ENCODE data around the gene DTX2. TPM values are rescaled to one million over a fixed set of nuclear protein-coding genes. Genes with fewer than 3 reads are reported as not detected.
A peak's percentile ranks its signal among the peaks of the same experiment; 100 is the strongest.
"Not testable (repeated sequence)": the region's sequence is repeated elsewhere in the genome, so short reads cannot be mapped to it uniquely, and the experiment has no call there.

Gene DTX2
- total RNA-seq, 2 donors from 2014 or later, result 57.9 to 120 TPM

- no peak for ATAC-seq
- intact Hi-C loops (cut with DNase I, micrococcal nuclease), result no loop called here
Measured at GRCh38 chr7:76506081-76506440, 44.6 kb downstream of the DTX2 start.

GRCh38 chr7:76506643-76507042 lies 45.1 kb downstream of the DTX2 start:
- ATAC-seq, result not testable (repeated sequence)

More at GRCh38 chr7:76506081-76506440, 44.6 kb downstream of the DTX2 start:
- no peak for DNase-seq

GRCh38 chr7:76507723-76508406 lies 46.4 kb downstream of the DTX2 start:
- no peak for DNase-seq
- intact Hi-C loops (cut with DNase I, micrococcal nuclease), result no loop called here
- no peak for ATAC-seq

More at GRCh38 chr7:76506643-76507042, 45.1 kb downstream of the DTX2 start:
- intact Hi-C loops (cut with DNase I, micrococcal nuclease), result not testable (repeated sequence)
- peak in 1 of 2 donors; percentile 18 for DNase-seq

- peak in 1 of 2 donors; percentile 38 for DNase-seq
- intact Hi-C loops (cut with DNase I, micrococcal nuclease), result no loop called here
- ATAC-seq, result no peak
Measured at GRCh38 chr7:76509931-76510877, 48.7 kb downstream of the DTX2 start, which contains the start of gene UPK3B. Gene UPK3B (plus strand): TSS chr7:76510552. CDS start chr7:76510653, 101 bp downstream.

GRCh38 chr7:76511200-76511910 lies 49.8 kb downstream of the DTX2 start:
- peak; percentile 4 for ATAC-seq

GRCh38 chr7:76511911-76512885 lies 50.7 kb downstream of the DTX2 start:
- DNase-seq (peak; percentile 57 to 68), ATAC-seq (peak; percentile 91)
- intact Hi-C loops (cut with DNase I, micrococcal nuclease), result not testable (repeated sequence)

More at GRCh38 chr7:76511200-76511910, 49.8 kb downstream of the DTX2 start:
- intact Hi-C loops (cut with DNase I, micrococcal nuclease), result not testable (repeated sequence)
- DNase-seq, result peak in 1 of 2 donors; percentile 24

GRCh38 chr7:76512941-76513816 lies 51.7 kb downstream of the DTX2 start:
- peak in 1 of 2 donors; percentile 39 for DNase-seq
- ATAC-seq, result peak; percentile 12
- intact Hi-C loops (cut with DNase I, micrococcal nuclease), result no loop called here

- DNase-seq, result peak in 1 of 2 donors; percentile 25
- no peak for ATAC-seq
- intact Hi-C loops (cut with DNase I, micrococcal nuclease), result no loop called here
Measured at GRCh38 chr7:76513817-76514799, 52.6 kb downstream of the DTX2 start.

- intact Hi-C loops (cut with DNase I, micrococcal nuclease), result no loop called here
- DNase-seq, result peak in 1 of 2 donors; percentile 23
- ATAC-seq, result no peak
Measured at GRCh38 chr7:76514926-76515771, 53.6 kb downstream of the DTX2 start.

GRCh38 chr7:76515999-76516443 lies 54.5 kb downstream of the DTX2 start:
- DNase-seq (peak in 1 of 2 donors; percentile 77), ATAC-seq (peak; percentile 33)
- intact Hi-C loops (cut with DNase I, micrococcal nuclease), result no loop called here

- DNase-seq; ATAC-seq; intact Hi-C loops (cut with DNase I, micrococcal nuclease): not testable (repeated sequence)
Measured at GRCh38 chr7:76516932-76517331, 55.4 kb downstream of the DTX2 start.

- DNase-seq; ATAC-seq; intact Hi-C loops (cut with DNase I, micrococcal nuclease): not testable (repeated sequence)
Measured at GRCh38 chr7:76526183-76526582, 64.7 kb downstream of the DTX2 start.

GRCh38 chr7:76531643-76532042 lies 70.1 kb downstream of the DTX2 start:
- intact Hi-C loops (cut with DNase I, micrococcal nuclease); DNase-seq; ATAC-seq: not testable (repeated sequence)

- intact Hi-C loops (cut with DNase I, micrococcal nuclease); ATAC-seq; DNase-seq: not testable (repeated sequence)
Measured at GRCh38 chr7:76543197-76543596, 81.7 kb downstream of the DTX2 start, which contains the start of gene SPDYE16. Gene SPDYE16 (minus strand): TSS chr7:76543297. CDS start chr7:76541459, 1,838 bp downstream.
